Gastrocnemius medialis (tissue), 4 donors: ENCODE results near the gene SHISAL1.

Experiments used
- CTCF ChIP-seq, 5 experiments: fragments of 450-650 bp in 3 of 5; fragments of 200-600 bp in 2 of 5; sonication (generic) in 2 of 5; IDR thresholded peaks in 4 of 5; conservative IDR thresholded peaks in 1 of 5; 1 replicate in 4 of 5; 2 replicates in 1 of 5; pipeline ENCODE4 v1.5.1; 2016 to 2019; ENCODE audit warnings: antibody characterized with exemption in 5 of 5, mild to moderate bottlenecking in 3 of 5, moderate library complexity in 3 of 5
- POLR2A ChIP-seq, 2 donors: fragments of 450-650 bp; IDR thresholded peaks; one replicate each; pipeline ENCODE4 v1.6.1; 2017; ENCODE audit warnings: antibody characterized with exemption in 2 of 2, mild to moderate bottlenecking in 2 of 2, moderate library complexity in 2 of 2

GRCh38 chr22:44345872-44346271 lies 33.1 kb upstream of the SHISAL1 start:
- TF ChIP-seq CTCF (IDR thresholded peaks at IDR 0.05 in 4 of 5, conservative IDR thresholded peaks at IDR 0.05 in 1 of 5) = no peak
- TF ChIP-seq POLR2A (IDR thresholded peaks at IDR 0.05) = no peak
